Inflammatory macrophage (primary cell): ENCODE results near the gene PTTG2.
A peak's percentile ranks its signal among the peaks of the same experiment; 100 is the strongest.

Experiments used
- DNase-seq, 2 donors: peaks; one replicate each; pipeline ENCODE4 v3.0.0-alpha.2; 2020 to 2022

PTTG2 gene

DNA sequence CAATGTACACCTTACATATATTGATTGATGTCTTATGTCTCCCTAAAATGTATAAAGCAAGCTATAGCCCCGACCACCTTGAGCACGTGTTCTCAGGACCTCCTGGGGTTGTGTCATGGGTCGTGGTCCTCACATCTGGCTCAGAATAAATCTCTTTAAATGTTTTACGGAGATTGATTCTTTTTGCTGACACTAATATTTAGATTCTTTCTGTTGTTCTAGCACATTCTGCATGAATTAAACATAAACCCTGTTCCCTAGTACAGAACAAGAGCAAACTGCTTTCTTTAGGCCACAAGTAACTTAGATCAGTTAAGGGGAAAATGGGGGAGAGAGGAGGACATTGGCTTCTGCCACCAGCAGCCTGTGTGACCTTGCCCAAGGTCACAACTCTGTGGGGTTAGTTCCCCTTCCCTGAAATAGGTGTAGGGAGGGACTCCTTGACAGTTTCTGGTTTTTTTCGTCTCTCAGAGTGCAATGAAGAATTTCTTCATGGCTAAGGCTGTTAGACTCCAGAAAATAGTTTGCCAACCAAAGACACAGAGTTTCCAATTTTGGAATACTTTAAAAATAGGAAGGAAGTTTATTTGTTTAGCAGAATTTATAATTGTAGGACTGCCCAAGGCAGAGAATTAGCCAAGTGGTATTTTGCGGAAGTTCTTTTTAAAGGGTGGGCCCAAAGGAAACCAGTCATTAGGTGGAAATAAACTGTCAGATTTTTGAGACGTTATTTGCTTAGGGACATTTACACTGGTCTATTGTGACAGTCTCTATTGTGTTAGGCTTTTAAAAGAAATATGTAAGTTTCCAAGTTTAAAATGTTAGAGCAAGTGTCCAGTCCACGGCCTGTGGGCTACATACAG is 29.4 kb downstream of the PTTG2 start:
- DNase-seq: peak; percentile 71 to 88

DNA sequence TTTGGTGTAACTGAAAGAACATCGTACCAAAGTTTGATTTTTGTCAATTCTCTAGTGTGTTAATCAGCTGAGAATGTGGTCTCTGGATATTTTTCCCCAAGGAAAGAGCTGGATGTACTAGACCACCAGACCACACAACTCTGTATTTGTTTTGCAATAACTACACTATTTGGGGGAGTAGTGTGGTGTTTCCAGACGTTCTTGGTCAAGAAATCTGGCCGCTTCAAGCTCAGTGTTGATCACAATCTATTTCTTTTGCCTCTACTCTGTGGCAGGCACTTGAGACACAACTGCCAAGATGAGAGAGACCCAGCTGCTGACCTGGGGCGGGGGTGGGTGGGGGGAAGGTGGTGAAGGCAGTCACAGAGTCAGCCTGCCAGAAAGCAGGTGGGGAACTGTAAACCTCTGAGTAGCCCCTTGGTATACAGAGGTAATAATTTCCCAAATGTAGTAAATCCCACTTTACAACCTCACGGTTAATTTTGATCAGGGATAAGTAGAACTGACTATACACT is 30.6 kb downstream of the PTTG2 start:
- no peak for DNase-seq

DNA sequence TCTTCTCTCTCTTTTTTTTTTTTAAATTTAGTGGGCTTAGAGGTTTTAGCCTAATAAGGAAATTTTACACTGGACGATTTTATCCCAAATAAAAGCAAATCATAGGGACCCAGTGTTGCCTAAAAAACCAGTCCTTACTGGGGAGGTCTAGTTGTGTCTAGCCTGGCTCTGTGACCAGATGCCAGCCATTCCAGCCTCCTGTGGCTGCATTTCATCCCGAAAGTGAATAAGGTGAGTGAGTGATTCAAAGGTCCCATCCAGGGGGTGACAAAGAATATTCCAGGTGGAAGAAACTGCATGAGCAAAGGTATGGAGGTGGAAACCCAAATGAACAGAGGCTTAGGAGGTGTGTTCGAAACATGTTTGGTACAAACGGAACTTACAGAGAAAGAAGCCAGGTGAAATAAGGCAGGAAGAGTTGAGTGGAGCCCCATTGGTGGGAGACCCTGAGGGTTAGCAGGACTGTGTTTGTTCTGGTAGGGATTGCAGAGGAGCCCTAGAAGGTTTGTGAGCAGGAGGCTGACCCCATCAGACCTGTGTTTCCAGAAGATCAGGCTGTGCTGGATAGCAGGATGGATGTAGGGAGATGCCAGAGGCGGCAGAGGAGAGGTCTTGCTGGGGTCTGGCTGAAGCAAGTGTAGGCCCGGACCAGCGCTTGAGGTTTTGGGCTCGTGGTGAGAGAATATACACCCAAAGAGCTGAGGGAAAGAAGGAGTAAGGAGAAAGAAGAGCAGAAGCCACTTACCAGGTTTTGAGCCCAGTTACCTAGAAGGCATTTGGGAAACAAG is 31.6 kb downstream of the PTTG2 start:
- no peak for DNase-seq

DNA sequence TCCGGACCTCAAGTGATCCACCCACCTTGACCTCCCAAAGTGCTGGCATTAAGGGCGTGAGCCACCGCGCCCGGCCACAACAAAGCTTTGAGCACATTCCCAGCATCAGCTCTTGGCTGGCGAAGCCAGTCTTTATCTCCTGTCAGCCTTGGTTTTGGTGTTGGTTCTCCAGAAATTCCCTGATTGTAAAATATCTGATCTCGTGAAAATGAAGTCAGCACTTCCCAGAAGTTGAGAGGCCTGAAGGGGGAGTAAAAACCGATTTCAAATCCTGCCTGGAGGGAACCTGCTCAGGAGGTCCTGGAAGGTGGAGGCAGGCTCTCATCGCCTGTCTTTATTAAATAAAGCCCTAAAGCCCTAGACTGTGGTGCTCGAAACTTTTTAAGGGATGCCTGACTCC is 33.6 kb downstream of the PTTG2 start:
- DNase-seq: peak in 1 of 2 donors; percentile 11

DNA sequence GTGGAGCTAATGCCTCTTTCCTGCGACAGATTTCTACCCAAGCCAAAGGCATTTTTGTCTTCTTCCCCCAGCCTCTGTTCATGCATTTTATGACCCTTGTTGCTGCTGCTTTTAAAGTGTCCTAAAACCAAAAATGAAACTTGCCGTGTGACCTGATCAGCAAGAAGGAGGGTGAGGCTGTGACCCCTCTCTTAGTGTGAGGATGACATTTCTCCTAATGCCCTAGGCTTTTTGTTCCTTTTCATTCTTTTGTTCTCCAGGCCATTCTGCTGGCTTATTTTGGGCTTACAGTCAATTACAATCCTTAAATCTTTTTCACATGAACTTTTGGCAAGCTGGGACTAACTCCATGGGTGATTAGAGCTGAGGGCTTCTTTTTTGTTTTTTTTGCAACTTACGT is 34.4 kb downstream of the PTTG2 start:
- DNase-seq: no peak

DNA sequence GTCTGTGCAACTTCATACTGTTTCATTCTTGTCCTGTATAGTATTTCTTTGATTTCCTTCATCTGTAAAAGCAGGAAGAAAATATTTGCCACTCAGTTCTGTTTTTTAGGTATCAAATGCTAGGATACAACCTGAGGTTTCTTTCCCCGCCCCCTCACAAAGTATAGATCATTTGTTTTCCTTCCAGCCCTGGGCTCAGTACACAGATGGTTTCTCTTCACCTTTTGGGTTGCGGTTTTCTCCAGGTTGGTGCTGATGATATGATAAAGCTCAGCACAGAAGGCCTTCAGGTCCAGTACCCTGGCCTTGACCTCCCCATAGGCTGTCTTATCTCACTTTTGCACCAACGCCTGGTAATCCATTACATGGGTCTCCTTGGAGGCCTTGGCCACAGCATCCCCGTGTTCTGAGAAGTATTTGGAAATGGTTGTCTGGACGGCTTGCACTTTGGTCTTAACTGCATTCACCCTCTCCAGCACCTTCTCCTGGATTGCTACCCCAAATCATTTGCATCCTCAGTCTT is 35.2 kb downstream of the PTTG2 start:
- no peak for DNase-seq

DNA sequence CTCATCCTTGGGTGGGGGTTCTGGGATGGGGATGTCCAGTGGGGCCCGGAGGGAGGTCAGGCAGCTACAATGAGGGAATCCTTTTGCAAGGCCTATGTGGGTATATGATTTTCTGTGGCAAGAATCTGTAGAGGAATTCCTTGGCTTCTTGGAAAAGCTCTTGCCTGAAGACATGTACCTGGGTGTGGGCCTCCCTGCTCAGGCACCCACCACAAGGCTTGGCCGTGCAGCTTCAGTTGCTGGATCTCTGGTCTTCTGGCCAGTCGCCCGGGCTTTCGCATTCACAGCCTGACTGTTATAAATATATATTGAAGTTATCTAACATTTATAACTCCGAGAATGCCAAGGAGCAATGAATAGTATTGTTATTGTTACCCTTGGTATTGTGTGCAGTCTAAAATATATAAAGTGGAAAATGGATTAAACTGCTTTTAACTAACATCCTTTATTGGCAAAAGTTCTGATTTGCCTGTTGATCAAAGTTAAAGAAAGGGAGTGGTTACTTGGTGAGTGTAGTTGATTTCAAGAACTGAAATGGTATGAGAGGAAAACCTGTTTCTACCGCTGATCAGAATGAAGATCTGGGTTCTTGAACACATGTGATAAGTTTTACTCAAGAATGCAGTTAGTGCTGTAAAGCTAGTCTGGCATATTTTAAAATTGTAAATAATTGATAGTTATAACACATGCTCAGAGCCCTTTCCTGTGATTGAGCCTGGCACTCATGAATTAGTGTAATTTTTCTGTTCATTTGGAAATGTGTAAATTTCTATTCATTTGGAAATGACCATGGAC is 36.0 kb downstream of the PTTG2 start:
- DNase-seq: no peak

DNA sequence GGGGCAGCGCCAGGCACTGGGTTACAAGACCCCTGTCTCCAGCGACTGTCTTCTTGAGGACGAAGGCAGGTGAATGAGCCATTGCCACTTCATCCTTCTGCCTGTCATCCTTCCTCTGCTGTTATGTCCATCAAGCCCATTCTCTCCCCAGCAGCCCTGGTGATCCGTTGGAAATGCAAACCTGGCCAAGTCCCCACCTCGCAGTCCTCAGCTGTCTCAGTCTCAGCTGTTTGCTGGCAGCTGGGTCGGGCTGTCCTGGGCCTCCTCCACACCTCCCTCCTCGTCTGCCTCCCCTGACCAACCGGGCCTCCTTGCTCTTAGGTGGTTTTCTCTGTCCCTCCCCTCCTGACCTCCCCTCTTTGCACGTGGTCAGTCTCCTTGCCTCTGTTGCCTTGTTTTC is 38.0 kb downstream of the PTTG2 start:
- DNase-seq: no peak

DNA sequence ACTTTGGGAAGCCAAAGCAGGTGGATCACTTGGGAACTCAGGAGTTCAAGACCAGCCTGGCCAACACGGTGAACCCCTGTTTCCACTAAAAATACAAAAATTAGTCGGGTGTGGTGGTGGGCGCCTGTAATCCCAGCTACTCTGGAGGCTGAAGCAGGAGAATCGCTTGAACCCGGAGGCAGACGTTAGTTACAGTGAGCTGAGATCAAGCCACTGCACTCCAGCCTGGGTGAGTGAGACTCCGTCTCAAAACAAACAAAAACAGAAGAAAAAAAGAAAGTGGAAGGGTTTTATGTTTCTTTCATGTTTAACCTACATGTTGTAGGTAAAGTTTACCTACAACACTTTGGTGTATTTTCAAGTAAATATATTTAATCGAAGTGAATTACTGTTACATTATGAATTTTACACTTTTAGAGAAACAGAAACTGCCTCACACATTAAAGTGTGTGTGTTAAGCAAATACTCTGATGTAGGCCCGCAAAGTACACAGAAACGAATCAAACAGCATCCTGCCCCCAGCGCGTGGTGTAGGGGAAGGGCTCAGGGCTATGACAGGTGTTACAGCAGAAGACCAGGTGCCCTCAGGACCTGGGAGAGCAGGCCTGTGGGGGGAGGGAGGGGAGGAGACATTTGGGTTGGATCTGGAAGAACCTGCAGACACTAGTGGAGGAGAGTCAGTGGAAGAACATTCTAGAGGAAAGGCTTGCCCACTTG is 39.0 kb downstream of the PTTG2 start:
- DNase-seq: no peak

DNA sequence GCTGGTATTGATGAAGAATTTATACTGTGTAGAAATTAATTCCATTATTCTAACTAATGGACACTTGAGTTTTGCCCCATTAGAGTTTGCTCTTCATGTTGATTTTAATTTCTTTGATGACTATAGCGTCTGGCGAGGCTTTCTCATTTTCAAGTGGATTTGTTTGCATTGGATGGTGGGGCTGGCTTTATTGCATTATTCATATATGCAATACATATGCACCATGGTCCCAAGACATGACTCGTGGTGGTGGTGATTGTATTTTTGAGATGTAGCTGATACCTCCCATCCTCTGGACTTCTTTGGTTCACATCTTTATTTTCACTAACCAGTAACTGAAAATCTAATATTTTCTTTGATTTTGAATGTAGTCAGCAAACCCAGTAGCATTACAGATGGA is 39.8 kb downstream of the PTTG2 start:
- no peak for DNase-seq

DNA sequence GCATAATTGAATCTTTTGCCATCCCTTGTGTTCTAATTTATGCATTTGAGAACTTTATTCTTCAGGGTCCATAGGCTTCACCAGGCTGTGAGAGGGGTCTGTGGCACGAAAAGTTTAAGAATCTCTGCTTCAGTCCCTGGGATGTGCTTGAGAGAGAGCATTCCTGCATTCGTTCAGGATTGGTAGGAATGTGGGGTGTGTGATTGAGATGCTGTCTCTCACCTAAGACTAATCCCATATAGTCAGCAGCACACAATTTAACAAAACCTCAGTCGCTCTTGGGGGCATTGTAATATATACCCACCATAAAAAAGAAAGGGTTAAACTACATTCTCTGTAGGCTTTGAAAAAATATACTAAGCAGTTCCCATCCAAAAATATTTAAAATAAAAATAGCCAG is 41.7 kb downstream of the PTTG2 start:
- DNase-seq: no peak

DNA sequence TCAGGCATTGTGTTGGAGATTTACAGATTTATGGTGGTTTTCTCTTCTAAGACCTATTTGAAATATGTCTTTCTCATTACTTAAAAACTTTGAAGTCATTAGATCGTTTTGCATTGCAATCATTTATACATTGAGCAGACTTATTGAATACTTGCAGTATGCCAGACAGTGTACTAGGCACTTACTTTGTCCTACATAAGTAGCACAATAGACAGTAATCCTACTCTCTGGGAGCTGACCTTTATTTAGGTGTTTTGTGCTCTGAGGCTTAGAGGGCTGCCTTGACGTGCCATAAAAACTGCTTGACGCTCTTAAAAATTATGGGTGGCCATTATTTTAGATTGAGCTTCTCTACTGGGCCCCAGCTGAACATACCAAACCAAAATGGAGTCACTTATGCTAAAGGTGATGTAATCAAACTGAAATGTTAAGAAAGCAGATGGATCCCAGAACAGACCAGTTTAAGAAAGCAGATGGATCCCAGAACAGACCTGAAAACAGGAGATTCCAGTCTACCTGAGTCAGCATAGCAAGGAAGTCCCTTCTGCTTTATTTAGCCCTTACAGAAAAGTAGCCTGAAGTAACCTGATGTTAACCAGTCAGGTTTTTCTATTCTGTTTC is 42.4 kb downstream of the PTTG2 start:
- DNase-seq: no peak

DNA sequence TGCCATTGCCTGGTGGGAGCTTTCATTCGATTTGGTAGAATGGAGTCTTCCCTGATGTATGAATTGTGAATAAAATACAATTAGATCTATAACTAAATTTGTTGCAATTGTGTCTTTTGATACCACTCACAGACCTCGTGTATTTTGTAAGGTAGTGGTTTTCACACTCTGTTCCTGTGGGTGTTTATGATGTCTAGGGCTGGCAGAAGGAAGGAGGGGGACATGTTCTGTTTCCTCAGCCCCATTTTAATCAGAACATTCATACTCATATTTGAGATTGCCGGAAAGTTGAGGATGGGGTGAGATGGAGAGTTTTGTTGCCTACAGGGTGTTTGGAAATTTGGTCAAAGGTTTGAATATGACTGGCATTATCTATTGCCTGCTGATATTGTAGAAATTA is 42.9 kb downstream of the PTTG2 start:
- DNase-seq: no peak

DNA sequence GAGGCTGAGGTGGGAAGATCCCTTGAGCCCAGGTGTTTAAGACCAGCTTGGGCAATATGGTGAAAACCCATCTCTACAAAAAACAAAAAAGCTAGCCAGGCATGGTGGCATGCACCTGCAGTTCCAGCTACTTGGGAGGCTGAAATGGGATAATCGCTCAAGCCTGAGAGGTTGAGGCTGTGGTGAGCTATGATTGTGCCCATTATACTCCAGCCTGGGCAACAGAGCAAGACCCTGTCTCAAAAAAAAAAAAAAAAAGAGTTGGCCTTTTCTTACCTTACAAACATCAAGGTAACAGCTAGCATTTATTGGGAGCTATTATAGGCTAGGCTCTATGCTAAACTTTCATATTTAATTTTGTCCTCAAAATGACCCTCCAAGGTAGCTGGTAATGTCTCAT is 43.4 kb downstream of the PTTG2 start:
- no peak for DNase-seq

DNA sequence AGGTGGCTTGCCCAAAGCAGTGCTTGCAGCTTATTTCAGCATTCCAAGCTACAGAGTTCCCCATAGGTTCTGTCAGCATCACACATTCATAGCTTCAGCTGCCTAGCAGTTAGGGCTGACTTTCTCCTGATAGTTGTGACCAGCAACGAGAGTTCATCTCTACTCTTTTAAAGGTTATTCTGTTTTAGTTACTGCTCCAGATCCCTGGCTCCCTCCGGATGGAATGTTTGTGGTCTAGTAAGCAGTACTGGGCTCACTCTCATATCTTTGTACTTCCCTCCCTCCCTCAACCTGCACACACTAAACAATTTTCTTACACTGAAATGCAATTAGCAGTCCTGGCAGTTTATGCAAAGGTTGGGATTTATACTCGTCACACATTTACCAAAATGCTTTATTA is 43.9 kb downstream of the PTTG2 start:
- DNase-seq: no peak

DNA sequence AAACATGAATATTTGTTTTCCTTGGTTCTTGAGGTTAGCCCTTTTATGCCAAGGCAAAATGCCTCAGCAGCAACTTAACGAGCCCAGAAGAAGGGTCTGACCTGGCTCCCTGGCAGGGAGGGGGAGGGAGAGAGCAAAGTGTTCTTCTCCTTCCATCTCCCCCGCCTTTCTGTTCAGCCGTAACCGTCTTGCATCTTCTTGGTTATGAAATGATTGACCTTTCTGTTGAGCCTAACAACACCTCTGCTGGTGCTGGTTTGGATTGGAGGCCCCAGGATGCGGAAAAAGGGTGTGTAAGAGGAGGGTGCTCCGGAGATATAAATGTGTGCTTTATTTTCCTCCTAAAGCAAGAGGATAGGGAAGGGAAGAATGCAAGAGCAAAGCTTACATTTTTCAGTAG is 44.7 kb downstream of the PTTG2 start:
- DNase-seq: no peak

DNA sequence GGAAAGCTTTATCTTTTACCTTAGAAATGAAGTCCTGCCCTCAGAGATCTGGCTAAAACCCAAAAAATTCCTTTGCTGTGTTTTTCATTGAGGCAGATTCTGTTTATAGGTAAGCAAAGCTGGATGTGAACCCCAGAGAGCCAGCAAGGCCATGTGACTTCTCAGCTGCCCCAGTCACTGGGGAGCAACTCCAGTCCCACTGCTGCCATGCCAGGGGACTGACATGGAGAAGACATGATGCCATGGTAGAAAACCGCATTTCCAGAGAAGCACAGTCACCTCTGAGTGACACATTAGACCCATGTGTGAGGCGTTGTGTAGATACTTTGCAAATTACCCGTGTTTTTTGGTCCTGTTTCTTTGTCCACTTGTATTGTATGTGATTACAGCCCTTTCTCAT is 45.4 kb downstream of the PTTG2 start:
- no peak for DNase-seq

DNA sequence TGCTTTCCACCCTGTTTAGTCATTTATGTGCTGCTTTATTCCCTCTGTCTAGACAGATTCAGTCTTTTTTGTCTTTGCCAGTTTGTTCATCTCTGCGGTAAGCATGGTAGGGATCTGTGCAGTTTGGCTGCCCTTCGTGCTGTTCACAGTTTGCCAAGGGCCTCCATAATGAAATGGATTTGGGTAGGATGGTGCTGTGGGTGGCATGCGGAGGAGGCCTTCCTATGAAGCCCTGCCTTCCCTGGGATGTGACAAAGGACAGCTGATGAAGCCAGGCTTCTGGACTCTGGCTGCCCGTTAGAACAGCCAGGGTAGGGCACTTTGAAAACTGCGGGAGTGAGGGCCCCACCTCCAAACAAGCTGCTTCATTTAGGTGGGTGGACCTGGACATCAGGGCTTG is 47.4 kb downstream of the PTTG2 start:
- no peak for DNase-seq

DNA sequence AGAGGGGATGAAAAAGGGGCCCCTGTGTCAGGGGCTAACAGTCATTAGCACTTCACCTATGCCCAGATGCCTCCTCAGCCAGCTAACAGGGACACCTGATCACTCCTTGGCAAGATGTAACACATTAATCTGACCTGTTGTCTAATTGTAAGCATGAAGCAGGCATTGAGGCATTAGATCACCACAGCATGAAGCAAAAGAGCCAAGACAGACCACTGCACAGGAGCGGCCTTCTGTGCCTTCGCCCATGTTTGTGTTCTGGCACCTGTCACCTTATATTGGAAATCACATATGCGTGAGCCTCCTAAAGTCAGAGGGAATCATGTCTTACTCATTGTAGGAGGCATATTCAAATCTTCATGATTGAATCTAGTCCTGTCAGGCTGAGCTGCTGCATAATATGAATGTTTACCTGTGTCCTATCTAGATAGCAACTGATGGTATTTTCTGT is 48.4 kb downstream of the PTTG2 start:
- no peak for DNase-seq

DNA sequence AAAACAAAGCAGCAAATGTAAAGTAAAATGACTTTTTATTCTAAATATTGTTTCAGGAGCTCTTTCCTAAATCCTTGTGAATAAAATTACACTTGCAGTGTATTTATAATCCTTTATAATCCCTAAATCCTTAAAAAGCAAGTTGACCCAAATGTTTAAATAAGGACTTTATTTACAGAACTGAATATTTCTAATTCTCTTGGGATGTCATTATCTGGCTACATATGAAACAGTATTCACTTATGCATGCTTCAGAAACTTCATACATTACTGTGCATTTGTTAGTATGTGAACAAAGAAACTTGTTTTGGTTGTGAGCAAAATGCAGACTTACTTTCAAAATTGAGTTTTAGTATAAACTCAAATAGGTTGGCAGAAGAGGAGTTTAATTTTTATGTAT is 49.2 kb downstream of the PTTG2 start:
- no peak for DNase-seq

DNA sequence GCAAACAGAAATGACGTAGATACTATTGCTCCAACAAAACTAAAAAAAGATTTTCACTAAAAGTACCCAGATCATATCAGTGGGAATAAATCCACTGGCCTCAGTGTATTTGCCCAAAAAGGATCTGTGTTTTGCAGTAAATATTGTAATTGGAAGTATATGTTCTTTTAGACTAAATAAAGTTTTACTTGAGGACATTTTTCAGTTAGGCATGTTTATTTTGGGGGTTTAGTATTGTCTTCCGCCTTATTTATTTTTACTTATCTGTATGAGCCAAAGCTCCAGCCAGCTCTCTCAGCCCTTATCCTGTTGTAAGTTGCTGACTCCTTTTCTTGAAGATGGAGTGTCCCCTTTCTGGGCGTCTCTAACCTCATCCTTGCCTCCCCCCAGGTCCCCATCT is 49.8 kb downstream of the PTTG2 start:
- DNase-seq: no peak
